NCI-H2107 (cell line): ENCODE measurements around the gene KMT2E.

Experiments used
- DNase-seq: peaks from one replicate; lab custom pipeline; 2025; lab: John Stamatoyannopoulos, UW

Gene KMT2E

DNA sequence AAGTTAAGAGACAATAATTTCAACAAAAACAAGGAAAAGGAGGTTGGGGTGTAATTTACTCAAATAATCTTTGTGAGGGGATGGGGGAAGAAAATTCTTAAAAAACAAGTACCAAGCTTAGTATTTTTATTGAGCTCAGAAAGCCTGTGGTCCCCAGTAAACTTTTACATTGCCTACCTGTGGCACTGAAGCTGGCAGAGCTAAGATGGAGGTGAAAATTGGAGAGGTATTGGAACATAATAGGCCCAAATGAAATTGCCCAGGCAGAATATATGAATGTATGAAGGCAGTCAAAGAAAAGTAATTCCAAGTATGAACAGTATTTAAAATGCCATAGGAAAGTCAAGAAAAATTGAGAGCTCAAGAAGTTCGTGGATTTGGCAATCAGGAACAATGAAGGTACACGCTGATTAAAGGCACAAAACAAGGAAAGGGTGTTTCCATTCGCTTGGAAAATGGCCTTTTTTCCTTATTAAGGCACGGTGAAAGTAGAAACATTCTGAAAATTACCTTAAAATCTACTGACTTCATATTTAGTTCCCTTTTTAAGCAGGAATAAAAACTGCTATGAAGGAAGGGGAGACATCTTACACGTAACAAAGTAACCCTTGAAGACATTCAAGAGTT, 3.4 kb upstream of the KMT2E start:
- DNase-seq: no peak

DNA sequence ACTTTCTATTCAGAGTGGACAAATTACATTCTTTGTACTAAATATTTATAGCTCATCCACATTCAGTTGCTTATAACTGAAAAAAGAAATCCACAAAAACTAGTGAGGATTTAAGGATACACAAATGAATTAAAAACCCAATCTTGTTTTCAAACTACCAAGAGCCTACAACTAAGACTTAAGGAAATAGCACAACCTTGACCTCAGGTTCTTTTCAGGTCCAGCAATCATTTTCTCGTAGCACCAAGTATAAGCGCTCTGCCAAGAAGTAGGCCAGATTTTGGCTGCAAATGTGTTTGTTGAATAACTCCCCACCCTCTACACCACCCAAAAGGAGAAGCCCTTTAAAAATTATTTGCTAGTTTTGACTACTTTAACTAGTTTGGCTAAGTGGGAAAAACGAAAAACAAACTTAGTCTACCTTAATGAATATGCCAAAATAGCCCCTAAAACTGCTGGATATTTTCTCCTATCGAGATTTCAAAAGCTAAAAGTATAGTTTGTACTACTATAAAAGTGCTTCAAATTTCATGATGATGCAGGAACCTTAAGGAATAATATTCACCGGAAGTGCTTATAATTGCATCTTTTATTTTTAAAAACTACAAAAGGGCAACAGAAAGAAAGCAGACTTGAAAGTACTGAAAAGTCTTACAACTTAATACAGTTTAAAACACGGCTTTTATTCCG, 2.7 kb upstream of the KMT2E start:
- no peak for DNase-seq

DNA sequence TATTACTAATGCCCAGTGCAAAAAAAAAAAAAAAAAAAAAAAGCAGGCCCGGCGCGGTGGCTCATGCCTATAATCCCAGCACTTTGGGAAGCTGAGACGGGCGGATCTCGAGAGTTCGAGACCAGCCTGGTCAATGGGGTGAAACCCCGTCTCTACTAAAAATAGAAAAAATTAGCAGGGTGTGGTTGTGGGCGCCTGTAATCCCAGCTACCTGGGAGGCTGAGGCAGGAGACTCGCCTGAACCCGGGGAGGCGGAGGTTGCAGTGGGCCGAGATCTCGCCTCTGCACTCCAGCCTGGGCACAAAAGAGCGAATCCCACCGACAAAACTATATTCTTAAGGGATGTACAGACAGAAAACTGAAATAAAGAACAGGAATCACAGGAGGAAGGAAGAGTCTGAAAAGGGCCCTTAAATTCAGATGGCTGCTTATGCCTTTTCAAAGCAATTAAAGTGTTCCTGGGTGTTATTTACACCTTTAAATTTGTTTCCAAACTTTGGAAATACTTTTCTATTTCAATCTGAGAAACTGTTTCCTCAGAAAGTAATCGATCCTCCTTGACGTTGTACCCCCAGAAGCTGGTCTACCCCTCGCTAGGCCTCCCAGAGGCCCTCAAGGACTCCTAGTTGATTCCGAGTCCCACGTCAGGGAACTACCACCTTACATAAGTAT, 2.0 kb upstream of the KMT2E start:
- no peak for DNase-seq

DNA sequence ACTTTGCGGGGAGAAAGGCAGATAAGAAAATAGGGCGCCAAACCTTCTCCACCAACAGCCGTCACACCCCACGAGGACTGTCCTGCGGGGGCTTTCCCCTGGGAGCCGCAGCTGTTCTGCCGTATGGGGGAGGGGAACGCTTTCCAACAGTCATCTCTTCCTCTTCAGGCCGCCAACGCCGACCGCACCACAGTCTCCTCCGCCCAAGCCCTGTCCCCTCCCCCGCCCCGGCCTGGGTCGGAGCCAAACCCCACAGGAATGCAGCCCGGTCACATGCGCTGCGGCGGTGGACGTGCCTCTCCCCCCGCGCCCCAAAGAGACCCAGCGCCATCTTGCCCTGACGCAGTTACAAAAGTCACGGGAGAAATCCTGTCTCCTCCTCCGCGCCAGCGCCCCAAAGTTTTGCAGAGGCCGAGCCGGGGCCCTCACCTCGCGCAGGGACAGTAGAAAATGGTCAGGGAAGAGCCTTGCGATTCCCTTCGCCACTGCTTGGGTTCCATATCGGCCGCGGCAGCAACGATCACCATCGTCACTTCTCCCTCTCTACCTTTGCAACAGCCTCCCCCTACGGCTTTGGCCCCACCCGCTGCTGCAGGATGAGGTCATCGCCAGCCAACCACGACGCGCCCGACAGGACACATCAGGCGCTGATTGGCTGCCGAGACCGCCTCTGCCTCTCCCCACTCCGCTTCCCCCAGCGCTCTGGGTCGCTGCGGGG, 1.3 kb upstream of the KMT2E start:
- DNase-seq: peak; percentile 96

DNA sequence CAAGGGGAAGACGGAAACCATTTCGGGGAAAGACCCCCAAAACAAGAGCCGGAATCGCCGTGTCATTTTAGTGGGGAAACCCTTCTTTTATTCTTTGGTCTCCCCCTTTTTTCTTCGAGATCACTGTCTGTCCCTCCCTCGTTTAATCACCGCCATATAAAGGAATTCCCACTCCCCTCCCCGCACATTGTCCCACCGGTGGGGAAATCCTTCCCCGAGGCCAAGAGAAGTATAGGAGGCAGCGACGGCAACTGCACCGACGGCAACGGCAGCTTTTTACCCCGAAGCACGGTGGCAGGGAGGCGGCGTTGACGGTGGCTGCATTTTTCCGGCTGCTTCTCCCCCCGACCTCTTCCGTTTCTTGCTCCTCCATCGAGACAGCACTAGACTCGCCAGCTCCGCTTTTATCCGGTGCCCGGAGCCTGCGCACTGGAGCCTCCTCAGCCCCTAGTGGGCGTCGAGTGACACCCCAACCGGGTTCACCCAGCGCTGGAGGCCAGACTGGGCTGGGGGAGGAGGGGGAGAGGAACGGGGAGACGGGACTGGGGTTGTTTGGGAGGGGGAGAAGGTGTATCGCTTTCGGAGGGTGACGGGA, 687 bp upstream of the KMT2E start:
- DNase-seq: peak; percentile 86

DNA sequence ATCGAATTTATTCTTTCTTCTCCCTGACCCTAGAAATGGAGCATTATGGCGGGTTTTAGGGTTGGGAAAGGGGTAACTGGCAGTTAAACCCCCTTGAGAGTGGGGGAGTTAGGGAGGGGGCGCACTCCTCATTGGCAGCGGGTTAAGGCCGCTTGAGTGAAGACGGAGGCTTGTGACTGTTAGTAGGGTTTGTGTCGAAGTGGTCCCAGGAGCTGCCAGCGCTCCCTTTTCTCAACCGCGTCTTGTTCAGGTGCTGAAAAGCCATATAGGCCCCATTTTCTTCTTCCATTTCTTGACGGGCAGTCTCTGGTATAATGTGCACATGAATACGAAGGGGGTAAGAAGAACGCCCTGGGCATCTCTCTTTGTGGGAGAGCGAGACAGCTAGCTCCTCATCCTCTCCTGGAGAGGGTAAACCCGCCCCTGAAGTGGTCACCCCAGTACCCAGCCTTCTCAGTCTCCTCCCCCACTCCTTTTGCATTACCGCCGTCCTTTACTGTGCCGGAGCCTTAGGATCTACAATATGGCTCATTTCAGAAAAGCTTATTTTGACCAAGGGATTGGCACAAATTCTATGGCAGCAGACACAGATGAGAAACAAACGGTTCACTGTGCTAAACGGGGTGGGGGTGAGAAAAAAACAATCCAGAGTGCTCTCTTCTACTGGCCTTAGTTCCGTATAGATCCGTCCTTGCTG, 836 bp downstream of the KMT2E start:
- peak; percentile 16 for DNase-seq

DNA sequence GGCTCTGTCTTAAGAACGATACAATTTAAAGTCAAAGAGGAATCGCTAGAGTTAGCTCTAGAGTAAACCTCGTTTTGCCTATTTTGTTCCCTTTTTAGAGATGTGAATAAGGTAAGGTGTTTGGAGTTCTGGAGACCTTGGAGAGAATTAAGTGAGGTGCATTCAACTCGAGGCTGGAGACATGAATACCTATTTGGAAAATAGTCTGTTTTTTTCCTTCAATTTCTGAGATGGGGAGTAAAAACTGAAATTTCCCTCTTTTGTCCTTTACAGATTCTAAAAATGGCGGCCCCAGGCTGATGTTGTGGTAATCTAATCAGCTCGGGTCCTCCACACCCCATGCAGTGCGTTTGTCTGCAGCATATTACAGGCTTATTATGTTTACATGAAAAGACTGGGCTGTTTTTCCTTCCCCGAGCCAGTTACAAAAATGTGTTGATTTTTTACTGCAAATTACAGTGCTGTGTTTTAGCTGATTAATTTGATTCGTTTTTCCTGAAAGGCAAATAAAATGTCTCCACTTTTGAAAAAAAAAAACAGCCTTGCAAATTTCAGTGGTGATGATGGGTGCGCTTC, 1.5 kb downstream of the KMT2E start:
- no peak for DNase-seq

DNA sequence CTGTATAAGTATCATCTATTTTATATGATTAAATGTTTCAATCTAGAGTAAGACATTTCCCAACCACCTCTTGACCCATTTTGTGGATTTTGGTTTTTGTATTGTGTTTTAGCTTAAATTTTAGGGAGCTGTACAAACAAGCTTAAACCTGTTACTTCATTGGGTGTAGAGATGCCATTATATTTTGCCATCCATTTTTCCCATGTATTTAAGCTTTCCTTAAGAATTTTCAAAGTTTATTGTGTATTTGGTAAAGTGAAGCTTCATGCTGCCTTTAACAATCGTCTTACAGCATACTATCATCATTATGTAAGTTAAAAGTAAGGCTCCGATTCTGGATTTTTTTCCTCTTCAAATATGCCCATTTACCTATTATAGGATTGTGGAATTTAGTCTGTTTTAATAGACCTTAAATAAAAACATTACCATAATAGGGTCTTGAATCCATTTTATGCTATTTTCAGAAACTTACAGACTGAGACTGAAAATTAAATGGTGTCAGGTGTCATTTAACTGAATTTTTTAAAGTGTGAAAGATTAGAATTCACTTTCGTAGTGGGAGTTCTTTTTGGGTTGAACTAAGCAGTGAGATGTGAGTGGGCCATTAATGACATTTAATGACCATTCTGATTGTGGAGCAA, 2.2 kb downstream of the KMT2E start:
- DNase-seq: no peak

DNA sequence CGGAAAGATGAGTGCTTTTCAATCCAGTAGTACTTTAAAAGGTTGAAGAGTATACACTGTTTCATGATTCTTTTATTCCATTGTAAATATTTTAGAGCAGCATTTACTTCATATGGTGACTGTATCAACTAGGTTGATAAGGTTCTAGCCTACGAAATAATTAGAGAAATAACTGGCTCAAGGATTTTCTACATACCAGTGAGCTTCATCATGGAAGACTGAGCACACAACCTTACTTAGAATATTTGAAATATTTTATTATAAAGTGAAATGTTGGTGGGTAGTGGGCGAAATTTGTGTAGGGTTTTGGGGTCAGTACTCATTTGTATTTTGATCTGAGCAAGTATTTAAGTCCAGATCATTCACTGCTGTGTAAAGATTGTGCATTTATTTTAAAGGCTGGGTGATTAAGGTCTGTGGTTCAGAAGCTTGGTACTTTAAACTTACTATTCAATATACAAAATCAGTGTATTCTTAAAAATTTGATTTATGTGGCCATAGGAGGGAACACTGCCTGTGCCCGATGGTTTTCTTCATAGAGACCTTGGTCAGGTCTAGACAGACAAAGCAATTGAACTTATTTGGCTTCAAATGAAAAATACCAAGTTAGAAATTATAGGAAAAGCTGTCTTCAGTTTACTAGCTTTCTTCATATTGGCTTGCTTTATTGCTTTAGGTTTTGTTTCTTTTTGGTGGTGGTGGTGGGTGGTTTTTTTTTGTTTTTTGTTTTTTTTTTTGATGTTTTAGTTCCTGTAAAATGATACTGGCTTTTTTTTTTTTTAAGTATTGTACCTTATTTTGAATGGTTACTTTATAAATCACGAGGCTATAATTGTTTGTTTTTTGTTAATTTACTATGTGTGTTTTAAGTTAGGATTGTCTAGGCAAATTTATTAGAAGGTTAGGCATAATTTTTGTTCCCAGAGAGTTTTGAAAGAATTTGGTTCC, 3.0 kb downstream of the KMT2E start:
- DNase-seq: no peak

DNA sequence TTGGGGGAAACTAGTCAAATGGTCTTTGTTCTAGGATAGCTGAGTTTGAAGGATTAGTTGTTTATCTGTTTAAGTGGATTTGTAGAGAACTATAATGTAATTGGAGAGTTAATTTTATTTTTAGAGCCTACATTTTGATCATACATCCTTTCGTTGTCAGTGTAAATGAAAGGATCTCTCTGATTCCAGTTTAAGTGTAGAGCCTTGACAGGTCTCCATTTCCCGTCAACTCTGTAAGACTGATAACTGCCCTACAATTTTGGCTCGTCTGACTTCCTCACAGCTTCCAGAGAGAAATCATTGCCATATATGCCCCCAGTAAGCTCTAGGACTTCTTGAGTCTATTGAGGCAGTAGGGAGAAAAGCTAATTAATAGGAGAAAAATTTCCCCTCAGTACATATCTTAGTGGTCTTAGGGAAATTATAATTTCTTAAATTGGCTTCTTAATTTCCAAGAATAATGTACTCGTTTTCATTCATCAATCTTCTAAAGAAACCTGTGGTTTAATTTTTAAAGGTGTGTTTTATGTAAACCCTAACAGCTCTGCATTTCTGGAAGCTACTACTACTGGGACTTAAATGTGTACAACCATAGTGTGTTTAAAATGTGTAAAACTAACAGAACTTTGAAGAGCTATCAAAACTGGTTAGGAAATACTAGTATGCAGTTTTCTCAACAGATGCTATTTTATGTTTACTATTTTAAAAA, 3.8 kb downstream of the KMT2E start:
- no peak for DNase-seq

DNA sequence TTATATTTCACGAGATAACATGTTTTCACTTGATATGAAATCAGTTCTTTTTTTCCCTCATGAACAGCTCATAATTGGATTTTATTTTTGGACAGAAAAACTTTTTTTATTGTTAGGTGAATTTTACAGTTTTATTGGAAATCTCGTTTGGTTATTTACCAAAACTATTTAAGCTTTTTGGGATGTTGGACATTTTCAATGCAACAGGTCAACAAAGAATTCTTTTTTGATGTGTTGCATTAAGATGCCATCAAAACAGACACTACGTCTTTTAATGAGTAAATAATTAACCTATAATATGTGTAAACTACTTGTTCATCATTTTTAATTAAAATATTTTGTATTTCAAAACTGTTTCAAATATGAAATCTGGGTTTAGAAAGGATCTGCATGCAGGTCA, 5.3 kb downstream of the KMT2E start:
- no peak for DNase-seq

DNA sequence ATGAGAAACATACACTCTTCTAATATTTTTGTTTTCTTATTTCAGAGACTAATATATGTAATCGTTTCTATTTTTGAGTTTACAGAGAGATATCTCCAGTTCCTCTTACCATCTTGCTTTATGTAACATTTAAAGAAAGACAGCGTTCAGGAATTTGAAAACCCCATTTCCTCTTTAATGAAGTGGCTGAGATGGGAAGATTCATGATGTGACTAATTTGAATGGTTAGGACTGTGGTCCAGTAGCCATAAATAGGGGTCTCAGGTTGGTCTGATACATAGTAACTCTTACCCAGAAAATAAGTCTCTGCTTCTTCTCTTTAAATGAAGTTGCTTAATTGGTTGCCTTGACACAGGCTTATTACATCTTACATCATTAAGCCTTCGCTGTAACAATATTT, 6.9 kb downstream of the KMT2E start:
- DNase-seq: no peak

DNA sequence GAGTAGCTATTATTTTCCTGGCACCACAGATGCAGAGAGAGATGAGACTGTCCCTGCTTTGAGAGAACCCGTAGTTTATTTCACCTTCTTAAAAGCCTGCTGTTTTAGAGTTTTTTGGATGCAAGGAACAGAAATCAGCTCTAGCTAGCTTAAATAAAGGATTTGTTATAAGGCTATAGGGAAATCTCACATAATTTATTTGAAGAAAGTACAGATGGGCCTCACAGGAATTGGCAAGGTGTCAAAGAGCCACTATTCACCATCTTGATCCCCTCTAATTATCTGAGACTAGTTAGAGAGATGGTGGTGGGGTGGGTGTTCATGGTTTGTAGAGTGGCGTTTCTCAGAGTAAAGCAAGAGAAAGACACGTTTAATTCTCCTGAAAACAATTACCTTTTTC, 7.3 kb downstream of the KMT2E start:
- DNase-seq: no peak

DNA sequence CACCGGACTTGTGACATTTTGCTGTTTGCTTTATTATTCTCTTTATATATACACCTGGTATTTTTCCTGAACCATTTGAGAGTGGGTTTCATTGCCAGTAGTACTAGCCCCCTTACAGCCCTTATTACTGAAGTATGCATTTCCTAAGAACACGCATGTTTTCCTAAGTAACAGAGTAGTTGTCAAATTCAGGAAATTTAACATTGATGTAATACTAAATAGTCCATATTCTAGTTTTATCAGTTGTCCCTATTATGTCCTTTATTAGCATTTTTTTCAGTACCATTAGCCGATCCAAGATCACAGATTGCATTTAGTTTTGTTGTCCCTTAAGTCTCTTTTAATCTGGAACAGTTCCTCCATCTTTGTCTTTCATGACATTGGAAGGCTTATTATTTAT, 8.0 kb downstream of the KMT2E start:
- DNase-seq: no peak

DNA sequence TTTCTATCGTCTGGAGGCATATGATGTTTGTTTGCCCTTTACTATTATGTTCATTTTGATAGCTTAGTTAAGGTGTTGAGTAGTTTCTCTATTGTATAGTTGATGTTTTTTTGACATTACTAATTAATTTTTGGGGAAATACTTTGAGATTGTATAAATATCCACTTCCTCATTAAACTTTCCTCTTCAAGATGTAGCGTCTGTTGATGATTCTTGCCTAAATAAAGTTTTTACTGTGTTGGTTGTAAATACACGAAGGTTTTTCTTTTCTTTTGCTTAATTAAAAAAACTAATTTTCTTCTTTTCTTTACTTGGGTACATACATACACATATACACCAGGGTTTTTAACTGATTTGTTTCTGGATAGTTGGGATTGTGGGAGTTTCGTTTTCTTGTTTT, 8.5 kb downstream of the KMT2E start:
- DNase-seq: no peak

DNA sequence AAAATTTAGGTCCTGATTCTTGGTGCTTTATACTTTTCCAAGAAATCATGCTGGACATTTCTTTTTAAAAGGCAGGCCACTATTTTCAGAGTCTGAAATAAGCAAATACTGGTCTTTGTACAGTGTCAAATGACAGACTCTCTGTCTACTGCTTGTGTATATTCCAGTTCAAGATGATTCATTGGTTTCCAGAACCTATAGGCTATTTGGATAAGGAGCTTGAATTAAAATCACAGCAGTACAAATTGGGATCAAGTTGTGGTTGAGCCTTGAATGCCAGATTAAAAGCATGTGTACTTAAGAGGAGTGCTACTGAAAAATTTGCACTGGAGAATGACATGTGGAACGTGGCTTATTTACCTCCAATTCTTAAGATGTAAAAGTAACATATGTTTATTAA, 10.7 kb downstream of the KMT2E start:
- DNase-seq: no peak

DNA sequence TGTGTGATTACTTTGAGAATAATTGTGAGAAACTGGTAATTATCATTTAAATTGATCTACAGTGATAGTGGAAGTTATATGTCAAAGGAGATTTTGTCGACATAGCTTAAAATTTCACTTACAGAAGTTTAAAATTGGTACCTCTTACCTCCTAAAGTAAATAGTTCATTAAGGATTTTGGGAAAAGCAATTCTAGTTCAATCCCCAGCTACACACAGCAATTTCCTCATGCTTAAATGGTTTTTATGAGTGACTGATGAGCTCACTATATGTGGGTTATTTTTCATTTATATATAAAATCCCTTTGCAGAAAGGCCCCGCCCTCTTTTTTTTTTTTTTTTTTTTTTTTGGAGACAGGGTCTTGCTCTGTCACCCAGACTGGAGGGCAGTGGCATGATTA, 12.7 kb downstream of the KMT2E start:
- DNase-seq: no peak

DNA sequence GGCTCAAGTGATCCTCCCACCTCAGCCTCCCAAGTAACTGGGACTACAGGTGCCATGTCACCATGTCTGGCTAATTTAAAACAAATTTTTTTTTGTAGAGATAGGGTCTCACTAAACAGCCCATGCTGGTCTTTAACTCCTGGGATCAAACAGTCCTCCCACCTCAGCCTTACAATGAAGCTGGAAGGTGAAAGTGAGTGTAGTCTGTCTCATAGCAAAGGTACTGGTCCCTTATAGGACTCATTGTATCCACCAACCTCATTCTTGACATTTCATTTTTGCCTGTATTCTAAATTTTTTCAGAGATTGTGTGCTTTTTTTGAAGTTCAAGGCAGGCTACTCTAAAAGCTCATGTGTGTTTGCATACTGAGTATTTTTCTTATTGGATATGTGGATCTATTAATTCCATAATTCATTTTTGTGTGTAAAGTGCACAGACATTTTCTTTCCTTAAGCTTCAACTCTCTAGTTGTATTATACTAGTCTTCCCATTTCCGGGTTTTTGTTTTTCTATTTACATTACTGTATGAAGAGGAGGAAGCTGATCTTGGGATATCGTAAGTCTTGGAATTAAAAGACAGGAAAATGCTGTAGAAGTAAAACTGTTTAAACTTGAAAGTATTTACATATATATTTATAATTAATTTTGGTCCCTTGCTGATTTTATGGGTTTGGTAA, 13.3 kb downstream of the KMT2E start:
- DNase-seq: no peak

DNA sequence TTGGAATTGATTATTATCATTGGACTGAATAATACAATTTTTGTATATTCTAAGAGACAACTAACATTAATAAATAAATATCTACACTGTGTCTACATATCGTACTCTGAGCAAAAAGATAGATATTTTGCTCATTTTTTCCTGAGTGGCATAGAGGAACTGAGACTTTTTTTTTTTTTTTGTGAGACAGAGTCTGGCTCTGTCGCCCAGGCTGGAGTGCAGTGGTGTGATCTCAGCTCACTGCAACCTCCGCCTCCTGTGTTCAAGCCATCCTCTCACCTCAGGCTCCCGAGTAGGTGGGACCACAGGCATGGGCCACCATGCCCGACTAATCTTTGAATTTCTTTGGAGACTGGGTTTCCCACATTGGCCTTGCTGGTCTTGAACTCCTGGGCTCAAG, 14.0 kb downstream of the KMT2E start:
- DNase-seq: no peak
